ENCODE data around the gene ADCY2.

Gene ADCY2

DNA sequence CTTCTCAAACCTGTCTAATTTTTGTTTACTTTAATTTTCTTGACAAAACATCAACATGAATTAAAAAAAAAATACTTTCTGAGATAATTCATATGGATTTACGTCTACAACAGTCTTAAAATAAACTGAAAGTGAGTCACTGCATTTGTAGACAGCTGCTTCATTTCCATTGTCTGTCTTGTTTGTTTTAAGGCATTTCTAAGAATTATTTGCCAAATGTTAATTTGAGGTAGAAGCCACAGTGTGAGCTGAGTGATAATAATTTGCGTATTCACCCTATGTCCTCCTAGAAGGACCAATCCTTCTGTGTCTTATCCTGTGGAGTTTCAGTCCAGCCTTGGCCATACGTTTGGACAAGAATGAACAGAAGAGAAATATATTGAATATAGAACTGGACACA, 280.5 kb downstream of the ADCY2 start:
- no peak for DNase-seq

DNA sequence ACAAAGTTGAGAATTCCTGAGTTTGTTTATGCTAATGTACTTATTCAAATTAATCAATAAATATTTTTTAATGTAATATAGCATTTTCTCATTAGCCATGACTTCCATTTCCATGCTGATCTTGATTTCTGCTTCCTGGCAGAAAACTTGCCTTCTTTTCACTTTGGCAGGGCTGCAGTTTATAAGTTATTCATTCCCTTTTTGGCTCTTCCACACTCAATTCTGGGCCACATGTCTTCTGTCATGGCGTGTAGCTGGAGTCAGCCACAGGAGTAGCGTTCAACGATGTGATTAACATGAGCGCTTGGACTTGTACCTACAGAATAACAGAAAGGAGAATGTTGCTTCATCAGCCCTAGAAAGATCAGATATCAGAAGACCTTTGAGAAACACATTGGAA, 282.1 kb downstream of the ADCY2 start:
- DNase-seq = no peak

DNA sequence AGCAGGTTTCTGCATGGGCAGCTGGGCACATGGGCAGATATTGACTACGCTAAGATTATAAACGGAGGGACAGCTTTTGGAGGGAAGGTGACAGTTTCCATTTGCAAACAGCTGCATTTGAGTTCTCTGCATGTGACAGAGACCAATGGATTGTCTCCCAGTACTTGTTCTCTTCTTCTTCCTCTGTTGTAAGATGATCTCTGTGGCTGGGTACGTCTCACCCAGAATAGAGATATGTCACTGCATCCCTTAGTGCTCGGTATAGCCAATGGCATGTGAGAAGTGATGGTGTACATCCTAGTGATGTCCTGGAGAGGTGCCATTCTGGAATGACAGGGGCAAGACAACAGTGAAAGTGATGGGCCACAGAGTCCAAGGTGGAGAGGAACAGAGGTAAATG, 283.7 kb downstream of the ADCY2 start:
- DNase-seq = no peak

GRCh38 chr5:7680260-7680659, 284.3 kb downstream of the ADCY2 start:
- no peak for DNase-seq

- DNase-seq = no peak
Measured at GRCh38 chr5:7682379-7682778, 286.4 kb downstream of the ADCY2 start.

- no peak for DNase-seq
Measured at GRCh38 chr5:7683753-7684152, 287.8 kb downstream of the ADCY2 start.

DNA sequence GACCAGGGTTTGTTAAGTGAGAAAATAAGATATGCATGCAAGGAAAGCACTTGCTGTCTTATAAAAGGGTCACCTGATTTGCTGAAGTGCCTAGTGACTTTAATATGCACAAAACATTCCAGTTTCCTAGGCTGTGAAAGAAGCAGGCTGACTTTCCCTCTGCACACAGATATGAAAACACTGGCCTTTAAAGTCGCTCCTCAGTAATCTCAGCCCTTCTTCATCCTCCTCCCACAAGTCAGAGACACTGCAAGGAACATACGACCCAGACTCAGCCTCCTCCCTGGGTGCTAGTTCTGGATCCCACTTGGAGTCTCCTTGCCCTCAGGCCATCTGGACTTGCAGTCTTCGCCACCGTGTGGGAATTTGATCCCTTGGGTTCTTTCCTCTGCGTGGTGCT, 288.9 kb downstream of the ADCY2 start:
- DNase-seq = no peak

GRCh38 chr5:7686794-7687193, 290.9 kb downstream of the ADCY2 start:
- no peak for DNase-seq

DNA sequence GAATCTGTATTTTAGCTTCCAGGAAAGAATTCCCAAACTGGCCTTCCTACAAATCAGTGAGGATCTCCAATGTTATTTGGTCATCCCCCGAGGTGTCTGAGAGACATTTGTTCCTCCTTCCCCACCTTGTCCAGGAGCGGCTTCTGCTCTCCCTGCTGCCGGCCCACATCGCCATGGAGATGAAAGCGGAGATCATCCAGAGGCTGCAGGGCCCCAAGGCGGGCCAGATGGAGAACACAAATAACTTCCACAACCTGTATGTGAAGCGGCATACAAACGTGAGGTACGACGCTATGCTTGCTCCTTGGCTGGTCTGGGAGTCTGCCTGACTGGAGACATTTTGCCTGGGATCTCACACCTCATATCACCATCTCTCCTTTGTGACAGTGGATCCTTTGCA, 294.6 kb downstream of the ADCY2 start:
- DNase-seq = no peak

DNA sequence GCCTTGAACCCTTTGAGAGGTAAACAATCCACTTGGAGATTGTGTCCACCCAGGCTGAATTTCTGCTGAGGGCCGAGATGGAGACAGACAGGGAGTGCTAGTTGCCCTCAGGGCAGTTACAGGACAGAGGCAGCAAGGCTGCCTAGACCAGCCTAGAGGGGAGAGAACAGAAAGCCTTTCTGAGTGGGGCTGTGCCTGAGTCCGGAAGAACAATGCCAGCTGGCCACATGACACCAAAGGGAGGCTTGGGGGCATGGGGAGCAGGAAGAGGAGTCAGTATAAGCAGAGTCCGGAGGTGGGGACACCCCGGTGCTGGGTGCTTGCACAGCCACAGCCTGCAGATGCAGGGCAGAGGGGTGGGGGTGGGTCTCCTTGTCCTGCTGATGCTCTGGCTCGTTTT, 309.3 kb downstream of the ADCY2 start:
- DNase-seq = no peak

DNA sequence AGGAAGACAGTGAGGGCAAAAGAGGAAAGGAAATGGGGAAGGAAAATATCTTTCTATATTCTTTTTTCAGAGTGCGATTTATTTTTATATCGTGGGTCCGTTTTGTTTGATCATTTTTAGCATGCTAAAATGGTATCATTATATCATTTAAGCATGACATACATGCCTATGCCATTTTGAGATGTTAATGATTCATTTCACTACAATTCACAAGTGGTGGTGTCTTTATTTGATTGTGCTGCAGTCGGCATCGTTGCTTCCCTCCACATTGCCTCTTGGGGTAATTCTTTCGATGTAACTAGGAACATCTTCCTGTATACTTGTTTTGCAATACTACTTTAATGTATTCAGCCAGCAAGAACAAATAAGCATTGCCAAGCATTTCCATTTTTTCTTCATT, 309.8 kb downstream of the ADCY2 start:
- no peak for DNase-seq

- DNase-seq = no peak
Measured at GRCh38 chr5:7706256-7706655, 310.3 kb downstream of the ADCY2 start.

GRCh38 chr5:7714119-7714518, 318.2 kb downstream of the ADCY2 start:
- no peak for DNase-seq

- no peak for DNase-seq
Measured at GRCh38 chr5:7714697-7715096, 318.8 kb downstream of the ADCY2 start.

GRCh38 chr5:7717691-7718090, 321.8 kb downstream of the ADCY2 start:
- DNase-seq = no peak

DNA sequence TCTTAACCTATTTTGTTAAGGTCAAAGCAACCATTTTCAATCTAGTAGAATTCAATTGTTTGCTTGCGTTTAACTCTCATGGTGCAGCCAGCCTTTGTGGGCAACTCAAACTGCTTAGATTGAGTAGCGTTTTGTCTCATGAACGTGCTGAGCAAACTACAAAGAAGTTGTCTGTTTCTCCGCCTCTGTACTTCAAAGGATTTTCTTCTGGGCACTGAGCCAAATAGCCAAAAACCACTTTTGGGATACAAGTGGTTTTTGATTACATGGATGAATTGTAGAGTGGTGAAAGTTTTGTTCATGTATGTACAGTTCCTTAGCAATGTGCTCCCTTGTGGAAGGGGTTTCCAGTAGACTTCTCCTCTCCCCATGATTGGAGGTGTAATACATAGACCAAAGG, 332.1 kb downstream of the ADCY2 start:
- DNase-seq = no peak

- DNase-seq = no peak
Measured at GRCh38 chr5:7741415-7742065, 345.6 kb downstream of the ADCY2 start.

- no peak for DNase-seq
Measured at GRCh38 chr5:7742241-7742656, 346.3 kb downstream of the ADCY2 start.

- peak; percentile 37 for DNase-seq
Measured at GRCh38 chr5:7745882-7746610, 350.1 kb downstream of the ADCY2 start.

GRCh38 chr5:7747728-7748127, 351.8 kb downstream of the ADCY2 start:
- DNase-seq = no peak

DNA sequence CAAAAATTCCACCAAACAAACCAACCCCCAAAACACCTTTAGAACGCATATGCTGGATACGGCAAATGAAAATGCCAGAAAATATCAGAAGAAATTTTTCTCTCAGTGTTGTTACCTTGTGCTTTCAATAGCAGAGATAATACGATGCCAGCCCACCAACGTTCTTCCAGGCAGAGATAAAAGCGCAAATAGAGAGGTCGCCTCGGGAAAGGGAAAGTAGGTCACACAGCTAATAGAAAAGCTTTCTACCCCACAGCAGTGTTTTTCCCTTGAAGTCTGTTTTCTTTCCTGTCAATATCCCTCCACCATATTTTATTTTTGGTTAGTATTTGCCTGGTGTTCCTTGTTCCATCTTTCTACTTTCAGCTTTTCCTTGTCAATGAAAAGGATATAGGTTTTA, 353.7 kb downstream of the ADCY2 start:
- DNase-seq = no peak

DNA sequence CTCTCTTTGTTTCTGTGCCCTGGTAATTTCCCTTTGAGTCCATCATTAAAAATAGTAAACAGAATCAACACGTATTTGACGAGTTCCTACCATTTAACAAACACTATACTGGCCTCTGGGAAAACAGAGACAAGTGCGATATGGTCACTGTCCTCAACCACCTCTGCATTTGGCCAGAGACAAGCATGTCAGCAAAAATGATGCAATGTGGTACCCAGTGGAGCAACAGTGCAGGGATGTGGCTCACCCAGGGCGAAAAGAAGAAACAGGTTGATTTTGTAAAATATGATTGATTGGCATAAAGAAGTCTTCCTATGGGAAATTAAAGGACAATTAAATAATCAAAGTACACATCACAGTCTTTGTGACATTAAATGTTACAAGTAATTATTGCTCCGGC, 355.9 kb downstream of the ADCY2 start:
- no peak for DNase-seq

DNA sequence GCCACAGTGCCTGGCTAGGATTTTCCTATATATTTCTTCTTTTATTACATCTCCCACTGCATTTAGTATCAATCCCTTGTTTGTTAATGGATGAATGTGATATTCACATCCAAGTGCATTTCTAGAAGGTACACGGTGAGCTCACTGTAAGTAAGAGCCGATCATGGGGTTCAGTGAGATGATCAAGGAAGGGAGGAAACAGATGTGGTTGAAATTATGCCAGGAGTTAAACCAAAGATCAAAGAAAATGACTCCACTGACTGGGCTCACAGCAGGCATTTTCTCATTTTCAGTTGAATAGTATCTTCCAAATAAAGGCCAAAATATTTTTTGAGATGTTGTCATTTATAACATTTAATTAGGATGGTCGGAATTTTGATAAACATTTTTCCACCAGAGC, 357.2 kb downstream of the ADCY2 start:
- no peak for DNase-seq

GRCh38 chr5:7753596-7753995, 357.7 kb downstream of the ADCY2 start:
- DNase-seq = no peak

DNA sequence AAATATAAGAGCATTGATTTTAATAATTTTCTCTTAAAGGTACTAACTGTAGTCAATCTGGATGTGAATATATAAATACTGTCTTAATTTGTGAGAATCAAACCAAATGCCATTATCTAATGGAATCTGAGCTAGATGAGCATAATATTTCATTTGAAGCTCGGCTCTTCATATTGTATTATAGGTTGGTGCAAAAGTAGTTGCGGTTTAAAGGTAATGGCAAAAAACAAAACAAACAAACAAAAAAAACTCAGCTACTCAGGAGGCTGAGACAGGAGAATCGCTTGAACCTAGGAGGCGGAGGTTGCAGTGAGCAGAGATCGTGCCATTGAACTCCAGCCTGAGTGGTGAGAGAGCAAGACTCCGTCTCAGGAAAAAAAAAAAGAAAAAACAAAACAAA, 358.6 kb downstream of the ADCY2 start:
- no peak for DNase-seq

All from activated CD4-positive, alpha-beta T cell treated with anti-CD3 and anti-CD28 coated beads, Interleukin-2, amount 50 U/mL, for 16 hours (primary cell).